Left ventricle myocardium inferior (tissue), 1 donor: ENCODE measurements around the gene CFAP46. TPM values are rescaled to one million over a fixed set of nuclear protein-coding genes. Genes with fewer than 3 reads are reported as not detected.

Source experiments
- DNase-seq: peaks from one replicate; pipeline ENCODE4 v3.0.0-alpha.2; 2020
- H3K27ac ChIP-seq: fragments of 200-600 bp; replicated peaks from 2 replicates; pipeline ENCODE4 v1.8.0; 2021
- H3K27me3 ChIP-seq: fragments of 200-600 bp; 2 replicates; pipeline ENCODE4 v1.8.0; 2021; ENCODE audit warnings: low read depth
- H3K36me3 ChIP-seq: fragments of 200-600 bp; 2 replicates; pipeline ENCODE4 v1.8.0; 2021
- H3K4me1 ChIP-seq: fragments of 200-600 bp; 2 replicates; pipeline ENCODE4 v1.8.0; 2021
- H3K4me3 ChIP-seq: fragments of 200-600 bp; 2 replicates; pipeline ENCODE4 v1.8.0; 2021; ENCODE audit warnings: mild to moderate bottlenecking, moderate library complexity
- H3K9me3 ChIP-seq: fragments of 200-600 bp; replicated peaks from 2 replicates; pipeline ENCODE4 v1.8.0; 2021
- intact Hi-C: fragments of 100-400 bp; cut with micrococcal nuclease; formaldehyde crosslinking; loops from one replicate; pipeline ENCODE4 v1.11.0; 2022
- total RNA-seq: library from RNA; stranded (reverse); fragmentation: NEBNext Ultra II Directional; extraction: Animal tissue kit (Norgen Biotek cat#: 25700); gene quantifications from one replicate; pipeline ENCODE4 v1.2.1, GENCODE V29; 2021
- TF ChIP-seq, protein P1 (sequence below): fragments of 200-600 bp; IDR thresholded peaks from 2 replicates; pipeline ENCODE4 v1.8.0; 2021; ENCODE audit warnings: antibody characterized with exemption, mild to moderate bottlenecking, borderline replicate concordance
- donor health status: DM: no; HTN: yes; CAD: no; lungs with severe emphysema.

Gene CFAP46
- total RNA-seq, 1 donor from 2014 or later: 0.99 TPM

DNA sequence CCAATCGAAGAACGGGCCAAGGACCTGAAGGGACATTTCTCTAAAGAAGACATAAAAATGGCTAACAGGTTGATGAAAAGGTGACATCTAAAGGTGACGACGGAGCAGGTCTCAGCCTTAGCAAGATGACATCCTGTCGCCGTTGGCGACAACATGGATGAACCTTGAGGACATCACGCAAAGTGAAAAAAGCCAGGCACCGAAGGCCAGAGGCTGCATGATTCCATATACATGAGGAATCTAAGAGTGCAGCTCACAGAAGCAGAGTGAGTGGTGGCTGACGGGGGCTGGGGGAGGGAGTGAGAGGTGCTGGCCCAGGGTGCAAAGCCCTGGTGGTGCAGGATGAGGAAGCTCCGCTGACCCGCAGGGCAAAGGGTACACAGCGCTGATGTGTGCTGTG, 122.3 kb downstream of the CFAP46 start:
- intact Hi-C loops: no loop called here
- no peak overlapping the region for H3K27ac ChIP-seq
- TF ChIP-seq, protein P1, sequence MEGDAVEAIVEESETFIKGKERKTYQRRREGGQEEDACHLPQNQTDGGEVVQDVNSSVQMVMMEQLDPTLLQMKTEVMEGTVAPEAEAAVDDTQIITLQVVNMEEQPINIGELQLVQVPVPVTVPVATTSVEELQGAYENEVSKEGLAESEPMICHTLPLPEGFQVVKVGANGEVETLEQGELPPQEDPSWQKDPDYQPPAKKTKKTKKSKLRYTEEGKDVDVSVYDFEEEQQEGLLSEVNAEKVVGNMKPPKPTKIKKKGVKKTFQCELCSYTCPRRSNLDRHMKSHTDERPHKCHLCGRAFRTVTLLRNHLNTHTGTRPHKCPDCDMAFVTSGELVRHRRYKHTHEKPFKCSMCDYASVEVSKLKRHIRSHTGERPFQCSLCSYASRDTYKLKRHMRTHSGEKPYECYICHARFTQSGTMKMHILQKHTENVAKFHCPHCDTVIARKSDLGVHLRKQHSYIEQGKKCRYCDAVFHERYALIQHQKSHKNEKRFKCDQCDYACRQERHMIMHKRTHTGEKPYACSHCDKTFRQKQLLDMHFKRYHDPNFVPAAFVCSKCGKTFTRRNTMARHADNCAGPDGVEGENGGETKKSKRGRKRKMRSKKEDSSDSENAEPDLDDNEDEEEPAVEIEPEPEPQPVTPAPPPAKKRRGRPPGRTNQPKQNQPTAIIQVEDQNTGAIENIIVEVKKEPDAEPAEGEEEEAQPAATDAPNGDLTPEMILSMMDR: no peak
- no peak overlapping the region for H3K4me3 ChIP-seq
- H3K4me1 ChIP-seq: no peaks in the 10 kb centered on the region
- no peak for DNase-seq
- H3K9me3 ChIP-seq: peaks cover 11% of the 10 kb centered on the region
- H3K36me3 ChIP-seq: no peaks in the 10 kb centered on the region
- H3K27me3 ChIP-seq: peaks cover 48% of the 10 kb centered on the region

GRCh38 chr10:132817701-132818211, 124.6 kb downstream of the CFAP46 start:
- Histone ChIP-seq H3K4me1 (no peaks in the 10 kb centered on the region), H3K4me3 (no peak overlapping the region), H3K9me3 (peaks cover 11% of the 10 kb centered on the region), H3K27me3 (peaks cover 67% of the 10 kb centered on the region), H3K36me3 (no peaks in the 10 kb centered on the region), H3K27ac (no peak overlapping the region)
- intact Hi-C loops: no loop called here
- TF ChIP-seq, protein P1: no peak
- DNase-seq: no peak

DNA sequence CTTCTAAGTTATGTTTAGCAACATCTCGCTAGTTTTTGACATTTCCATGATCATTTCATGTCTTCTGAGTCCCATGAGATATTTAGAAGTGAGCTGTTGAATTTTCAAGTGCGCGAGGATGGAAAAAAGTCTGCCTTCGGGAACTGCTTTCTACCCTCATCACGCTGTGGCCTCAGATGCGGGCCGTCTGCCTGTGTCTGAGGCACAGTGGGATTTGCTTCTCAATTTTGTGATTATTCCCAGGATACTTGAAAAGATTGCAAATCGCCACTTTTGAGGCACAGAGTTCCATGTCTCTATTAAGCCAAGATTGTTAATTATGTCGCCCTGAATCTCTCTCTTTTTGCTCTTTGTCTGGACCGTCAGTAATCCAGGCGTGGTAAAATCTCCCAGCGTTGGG, 125.7 kb downstream of the CFAP46 start:
- Histone ChIP-seq H3K9me3 (peaks cover 11% of the 10 kb centered on the region), H3K27me3 (peaks cover 78% of the 10 kb centered on the region), H3K27ac (no peak overlapping the region), H3K4me3 (no peak overlapping the region), H3K36me3 (no peaks in the 10 kb centered on the region), H3K4me1 (no peaks in the 10 kb centered on the region)
- DNase-seq: no peak
- intact Hi-C loops: no loop called here
- TF ChIP-seq, protein P1: no peak

DNA sequence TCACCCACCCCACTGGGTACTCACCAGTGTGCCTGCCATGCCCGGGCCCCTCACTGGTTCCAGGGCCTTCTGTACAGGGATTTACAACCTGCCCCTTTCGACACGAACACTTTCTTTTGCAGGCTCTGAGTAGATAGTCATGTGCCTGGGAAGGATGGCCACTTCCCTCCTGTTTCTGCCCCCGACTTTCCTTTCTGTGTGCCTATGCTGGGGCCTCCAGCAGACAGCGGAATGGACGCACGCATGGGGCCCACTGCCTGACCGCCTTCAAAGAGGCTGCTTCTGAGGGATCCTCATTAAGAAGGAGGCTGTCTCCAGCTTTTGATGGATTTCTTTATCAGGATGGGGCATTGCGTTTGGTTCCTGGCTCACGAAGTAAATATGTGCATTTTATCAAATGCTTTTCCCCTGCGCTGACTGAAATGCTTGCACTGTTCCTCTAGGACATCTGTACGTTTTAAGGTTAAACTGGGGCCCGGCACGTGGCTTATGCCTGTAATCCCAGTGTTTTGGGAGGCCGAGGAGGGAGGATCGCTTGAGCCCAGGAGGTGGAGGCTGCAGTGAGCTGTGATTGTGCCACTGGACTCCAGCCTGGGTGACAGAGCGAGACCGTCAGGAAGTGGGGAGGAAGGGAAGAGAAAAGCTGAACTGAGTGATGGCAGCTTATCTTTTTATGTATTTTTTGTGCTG, 127.1 kb downstream of the CFAP46 start:
- no peak overlapping the region for H3K4me3 ChIP-seq
- H3K27me3 ChIP-seq: peaks cover 92% of the 10 kb centered on the region
- H3K9me3 ChIP-seq: peaks cover 11% of the 10 kb centered on the region
- H3K36me3 ChIP-seq: no peaks in the 10 kb centered on the region
- intact Hi-C loops: no loop called here
- H3K27ac ChIP-seq: no peak overlapping the region
- DNase-seq: no peak
- H3K4me1 ChIP-seq: no peaks in the 10 kb centered on the region
- TF ChIP-seq, protein P1: no peak

GRCh38 chr10:132814469-132814856, 127.9 kb downstream of the CFAP46 start:
- H3K4me1 ChIP-seq: no peaks in the 10 kb centered on the region
- no peaks in the 10 kb centered on the region for H3K36me3 ChIP-seq
- H3K4me3 ChIP-seq: no peak overlapping the region
- DNase-seq: peak; percentile 7
- peaks cover 6% of the 10 kb centered on the region for H3K9me3 ChIP-seq
- intact Hi-C loops: no loop called here
- H3K27ac ChIP-seq: no peak overlapping the region
- TF ChIP-seq, protein P1: no peak
- H3K27me3 ChIP-seq: peaks cover 92% of the 10 kb centered on the region
